GM12873 (cell line): ENCODE results near the gene KCNA3.

Experiments used
- CTCF ChIP-seq: IDR thresholded peaks from 2 replicates; pipeline ENCODE4 v1.5.1; 2012; ENCODE audit warnings: low read depth, mild to moderate bottlenecking, moderate library complexity, low read length, control low read depth; ENCODE audit not compliant: insufficient read depth; ENCODE audit errors: missing control alignments

KCNA3 gene

DNA sequence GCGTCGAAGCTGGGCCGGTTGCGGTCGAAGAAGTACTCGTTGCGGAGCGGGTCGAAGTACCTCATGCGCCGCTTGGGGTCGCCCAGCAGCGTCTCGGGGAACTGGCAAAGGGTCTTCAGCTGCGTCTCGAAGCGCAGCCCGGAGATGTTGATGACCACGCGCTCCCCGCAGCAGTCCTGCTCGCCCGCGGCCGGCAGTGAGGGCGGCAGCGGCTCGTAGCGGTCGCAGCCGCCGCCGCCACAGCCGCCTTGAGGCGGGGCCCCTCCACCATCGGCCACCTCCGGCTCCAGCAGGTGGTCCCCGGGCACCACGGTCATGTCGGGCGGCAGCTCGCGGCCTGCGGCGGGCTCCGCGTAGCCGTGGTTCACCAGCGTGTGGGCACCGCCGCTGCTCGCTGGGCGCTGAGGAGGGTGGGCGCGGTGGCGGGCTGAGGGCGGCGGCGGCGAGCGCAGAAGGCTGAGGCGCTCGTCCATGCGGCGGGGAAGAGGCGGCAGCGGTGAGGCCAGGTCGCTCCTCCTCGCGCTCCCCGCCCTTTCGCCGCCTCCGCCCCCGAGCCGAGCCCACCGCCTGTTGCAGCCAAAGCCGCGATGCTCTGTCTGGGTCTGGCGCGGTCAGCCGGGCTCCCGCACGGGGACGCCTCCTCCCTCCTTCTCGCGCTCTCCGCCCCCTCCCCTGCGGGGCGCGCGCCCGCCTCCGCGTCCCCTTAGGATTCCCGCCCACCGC is at the start of gene KCNA3:
KCNA3 (minus strand) TSS at position 604 of the 723 bp plus-strand sequence; CDS start at position 473, 131 bp downstream.
- no peak for TF ChIP-seq CTCF

DNA sequence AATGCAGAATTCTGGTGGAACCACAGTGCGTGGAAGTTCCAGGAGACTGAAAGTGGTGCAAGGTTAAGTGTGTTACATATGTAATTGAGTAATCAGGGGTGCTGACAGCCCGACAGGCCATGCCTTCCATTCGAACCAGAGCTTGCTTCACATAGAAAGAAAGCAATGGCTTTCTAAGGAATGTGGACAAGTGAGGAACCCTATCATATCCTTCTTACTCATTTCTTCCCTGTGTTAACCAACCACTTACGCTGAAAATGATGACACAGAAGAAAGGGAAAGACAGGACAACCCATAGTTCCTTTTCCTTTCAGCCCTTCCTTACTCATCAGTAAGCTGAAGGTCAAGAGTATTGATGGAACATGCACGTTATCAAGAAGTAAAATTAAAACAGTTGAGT is 48.1 kb upstream of the KCNA3 start:
- no peak for TF ChIP-seq CTCF

DNA sequence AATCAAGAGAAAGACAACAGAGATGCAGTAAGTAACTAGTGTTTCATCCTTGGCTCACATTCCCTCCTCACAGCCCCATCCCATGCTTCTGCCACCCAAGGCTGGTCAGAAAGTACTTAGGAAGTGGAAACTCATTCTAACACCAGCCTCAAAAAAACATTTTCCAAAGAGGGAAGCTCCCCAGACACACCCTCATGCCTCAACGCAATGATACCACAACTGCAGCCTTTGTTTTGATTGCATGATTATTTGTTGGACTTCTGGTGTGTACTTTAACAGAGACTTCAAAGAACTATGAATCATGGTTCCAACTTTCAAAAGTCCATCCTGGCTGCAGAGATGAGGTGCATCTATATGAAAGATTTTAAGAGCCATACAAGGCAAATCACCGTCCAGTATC is 45.2 kb upstream of the KCNA3 start:
- TF ChIP-seq CTCF = no peak

DNA sequence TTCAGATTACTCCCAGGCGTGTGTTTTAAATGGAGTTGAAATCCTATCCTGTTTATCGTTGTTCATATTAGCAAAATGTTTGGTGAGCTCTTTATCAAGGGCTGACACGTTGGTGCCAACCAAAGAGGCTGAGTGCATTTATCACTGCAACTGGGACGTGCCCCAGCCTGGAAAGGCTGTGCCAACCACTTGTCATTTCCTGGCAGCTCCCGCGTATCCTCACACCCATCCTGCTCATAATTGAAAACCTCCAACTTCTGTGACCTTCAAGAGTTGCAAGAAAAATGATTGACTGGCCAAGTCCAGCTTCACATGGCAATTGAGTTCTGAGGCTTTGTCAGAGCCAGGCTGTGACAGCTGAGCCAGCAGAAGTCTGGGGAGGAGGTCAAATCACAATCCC is 43.7 kb upstream of the KCNA3 start:
- TF ChIP-seq CTCF = no peak

- no peak for TF ChIP-seq CTCF
Measured at GRCh38 chr1:110717179-110717578, 42.4 kb upstream of the KCNA3 start.

- no peak for TF ChIP-seq CTCF
Measured at GRCh38 chr1:110714374-110714995, 39.7 kb upstream of the KCNA3 start.

DNA sequence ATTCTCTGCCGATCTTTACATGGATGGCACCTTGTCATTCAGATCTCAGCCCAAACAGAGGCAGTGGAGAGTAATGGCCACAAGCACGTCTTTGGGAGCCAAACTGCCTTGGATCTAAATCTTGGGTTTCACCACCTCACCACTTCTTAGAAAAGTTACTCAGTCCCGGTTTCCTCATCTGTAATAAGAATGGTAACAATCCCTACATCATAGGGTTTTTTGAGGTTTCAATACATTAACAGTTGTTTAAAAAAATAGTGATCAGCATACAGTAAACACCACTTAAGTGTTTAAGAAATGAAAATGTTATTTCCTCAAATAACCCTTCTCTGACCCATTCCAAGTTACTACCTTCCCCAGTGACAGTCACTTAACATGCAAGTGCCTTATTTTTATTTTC is 38.5 kb upstream of the KCNA3 start:
- no peak for TF ChIP-seq CTCF
